WERI-Rb-1 (cell line): ENCODE data around the gene ATRNL1.
"Not testable (repeated sequence)": the region's sequence is repeated elsewhere in the genome, so short reads cannot be mapped to it uniquely, and the experiment has no call there.

ENCODE experiments used
- DNase-seq: peaks from one replicate; pipeline ENCODE4 v3.0.0-alpha.2; 2020
- H3K27ac ChIP-seq: fragments of 250-450 bp; sonication (Bioruptor Pico); 2 replicates; pipeline ENCODE4 v1.5.1; 2020; ENCODE audit warnings: mild to moderate bottlenecking, moderate library complexity
- H3K27me3 ChIP-seq: fragments of 250-450 bp; sonication (Bioruptor Pico); 2 replicates; pipeline ENCODE4 v1.5.1; 2021; ENCODE audit warnings: mild to moderate bottlenecking, low read depth, moderate library complexity; ENCODE audit not compliant: insufficient read depth, severe bottlenecking
- H3K36me3 ChIP-seq: fragments of 250-450 bp; sonication (Bioruptor Pico); 2 replicates; pipeline ENCODE4 v1.5.1; 2020; ENCODE audit warnings: mild to moderate bottlenecking, moderate library complexity
- H3K4me3 ChIP-seq: 2 replicates; pipeline ENCODE4 v1.5.1; 2011; ENCODE audit warnings: low read depth, mild to moderate bottlenecking, control low read depth, low read length
- H3K9me3 ChIP-seq: fragments of 250-450 bp; sonication (Bioruptor Pico); 2 replicates; pipeline ENCODE4 v1.5.1; 2021; ENCODE audit warnings: mild to moderate bottlenecking, moderate library complexity; ENCODE audit not compliant: severe bottlenecking
- TF ChIP-seq, protein P1 (sequence below): IDR thresholded peaks from 2 replicates; pipeline ENCODE4 v1.5.1; 2011; ENCODE audit warnings: low read depth, mild to moderate bottlenecking, control low read depth, inconsistent platforms, low read length

Gene ATRNL1

DNA sequence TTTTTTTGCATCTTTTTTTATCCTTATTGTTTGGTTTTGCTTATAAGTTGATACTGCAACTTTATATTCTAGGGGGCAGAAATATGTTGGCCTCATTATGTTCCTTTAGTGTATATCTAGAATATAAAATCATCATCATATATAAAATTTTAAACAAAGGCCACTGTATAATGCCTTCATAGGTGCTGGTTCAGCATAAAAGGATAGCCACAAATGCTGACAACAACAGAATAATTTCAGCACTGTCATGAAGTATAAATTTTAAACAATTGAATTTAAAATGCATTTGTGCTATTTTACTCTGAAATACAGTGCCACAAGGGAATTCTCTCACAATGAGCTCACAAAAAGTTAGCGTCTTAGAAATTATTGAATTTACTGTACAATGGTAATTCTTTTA is 285.9 kb downstream of the ATRNL1 start:
- TF ChIP-seq, protein P1, sequence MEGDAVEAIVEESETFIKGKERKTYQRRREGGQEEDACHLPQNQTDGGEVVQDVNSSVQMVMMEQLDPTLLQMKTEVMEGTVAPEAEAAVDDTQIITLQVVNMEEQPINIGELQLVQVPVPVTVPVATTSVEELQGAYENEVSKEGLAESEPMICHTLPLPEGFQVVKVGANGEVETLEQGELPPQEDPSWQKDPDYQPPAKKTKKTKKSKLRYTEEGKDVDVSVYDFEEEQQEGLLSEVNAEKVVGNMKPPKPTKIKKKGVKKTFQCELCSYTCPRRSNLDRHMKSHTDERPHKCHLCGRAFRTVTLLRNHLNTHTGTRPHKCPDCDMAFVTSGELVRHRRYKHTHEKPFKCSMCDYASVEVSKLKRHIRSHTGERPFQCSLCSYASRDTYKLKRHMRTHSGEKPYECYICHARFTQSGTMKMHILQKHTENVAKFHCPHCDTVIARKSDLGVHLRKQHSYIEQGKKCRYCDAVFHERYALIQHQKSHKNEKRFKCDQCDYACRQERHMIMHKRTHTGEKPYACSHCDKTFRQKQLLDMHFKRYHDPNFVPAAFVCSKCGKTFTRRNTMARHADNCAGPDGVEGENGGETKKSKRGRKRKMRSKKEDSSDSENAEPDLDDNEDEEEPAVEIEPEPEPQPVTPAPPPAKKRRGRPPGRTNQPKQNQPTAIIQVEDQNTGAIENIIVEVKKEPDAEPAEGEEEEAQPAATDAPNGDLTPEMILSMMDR = no peak
- Histone ChIP-seq H3K27me3 (no peaks in the 10 kb centered on the region), H3K27ac (no peak overlapping the region), H3K4me3 (no peak overlapping the region), H3K36me3 (no peaks in the 10 kb centered on the region), H3K9me3 (no peaks in the 10 kb centered on the region)
- DNase-seq = no peak

- Histone ChIP-seq H3K9me3 (no peaks in the 10 kb centered on the region), H3K36me3 (no peaks in the 10 kb centered on the region), H3K27me3 (no peaks in the 10 kb centered on the region), H3K27ac (no peak overlapping the region), H3K4me3 (no peak overlapping the region)
- TF ChIP-seq, protein P1 = no peak
- no peak for DNase-seq
Measured at GRCh38 chr10:115384665-115385064, 291.5 kb downstream of the ATRNL1 start.

DNA sequence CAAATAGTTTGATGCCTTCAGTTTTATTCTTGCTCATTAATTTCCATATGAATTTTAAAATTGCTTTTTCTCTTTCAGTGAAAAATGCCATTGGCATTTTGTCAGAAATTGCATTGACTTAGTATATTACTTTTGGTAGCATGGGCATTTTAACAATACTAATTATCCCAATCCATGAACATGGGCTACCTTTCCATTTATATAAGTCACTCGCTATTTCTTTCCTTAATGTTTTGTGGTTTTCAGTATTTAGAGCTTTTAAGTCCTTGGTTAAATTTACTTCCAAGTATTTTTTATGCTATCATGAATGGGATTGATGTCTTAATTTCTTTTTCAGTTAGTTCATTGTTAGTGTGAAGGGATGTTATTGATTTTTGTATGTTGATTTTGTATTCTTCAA is 297.4 kb downstream of the ATRNL1 start:
- no peak overlapping the region for H3K4me3 ChIP-seq
- H3K27me3 ChIP-seq = no peaks in the 10 kb centered on the region
- no peaks in the 10 kb centered on the region for H3K9me3 ChIP-seq
- no peaks in the 10 kb centered on the region for H3K36me3 ChIP-seq
- DNase-seq = no peak
- TF ChIP-seq, protein P1 = no peak
- no peak overlapping the region for H3K27ac ChIP-seq

GRCh38 chr10:115398026-115398425 is 304.9 kb downstream of the ATRNL1 start:
- Histone ChIP-seq H3K36me3 (no peaks in the 10 kb centered on the region), H3K27ac (no peak overlapping the region), H3K4me3 (no peak overlapping the region), H3K27me3 (no peaks in the 10 kb centered on the region), H3K9me3 (no peaks in the 10 kb centered on the region)
- no peak for DNase-seq
- TF ChIP-seq, protein P1 = no peak

DNA sequence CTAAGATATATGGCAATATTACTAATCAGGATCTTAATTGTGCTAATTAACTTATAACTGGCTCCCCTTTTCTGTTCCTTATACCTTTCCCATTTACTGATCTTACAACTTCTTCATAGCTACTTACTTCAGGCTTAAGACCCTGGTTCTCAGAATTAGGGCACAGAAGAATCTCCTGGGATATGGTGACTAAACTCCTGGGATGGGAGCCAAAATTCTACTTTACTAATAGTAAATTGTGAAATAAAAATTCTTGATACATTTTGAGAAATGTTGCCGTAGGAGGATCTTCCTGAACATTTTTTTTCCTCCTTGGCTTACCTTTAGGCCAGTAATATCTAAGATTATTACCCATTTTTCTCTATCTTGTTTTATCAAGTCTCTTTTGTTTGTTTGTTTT is 309.5 kb downstream of the ATRNL1 start:
- Histone ChIP-seq H3K9me3 (no peaks in the 10 kb centered on the region), H3K27me3 (no peaks in the 10 kb centered on the region), H3K36me3 (no peaks in the 10 kb centered on the region), H3K4me3 (no peak overlapping the region), H3K27ac (no peak overlapping the region)
- no peak for DNase-seq
- TF ChIP-seq, protein P1 = no peak

DNA sequence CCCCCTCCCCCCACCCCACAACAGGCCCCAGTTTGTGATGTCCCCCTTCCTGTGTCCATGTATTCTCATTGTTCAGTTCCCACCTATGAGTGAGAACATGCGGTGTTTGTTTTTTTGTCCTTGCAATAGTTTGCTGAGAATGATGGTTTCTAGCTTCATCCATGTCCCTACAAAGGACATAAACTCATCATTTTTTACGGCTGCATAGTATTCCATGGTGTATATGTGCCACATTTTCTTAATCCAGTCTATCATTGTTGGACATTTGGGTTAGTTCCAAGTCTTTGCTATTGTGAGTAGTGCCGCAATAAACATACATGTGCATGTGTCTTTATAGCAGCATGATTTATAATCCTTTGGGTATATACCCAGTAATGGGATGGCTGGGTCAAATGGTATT is 312.7 kb downstream of the ATRNL1 start:
- not testable (repeated sequence) for H3K9me3 ChIP-seq

More for the DNA sequence above, 312.7 kb downstream of the ATRNL1 start:
- not testable (repeated sequence) for DNase-seq, H3K27ac ChIP-seq, H3K27me3 ChIP-seq, H3K36me3 ChIP-seq, H3K4me3 ChIP-seq
